Upper lobe of left lung (tissue), 6 donors: ENCODE data around the gene EXTL1. TPM values are rescaled to one million over a fixed set of nuclear protein-coding genes. Genes with fewer than 3 reads are reported as not detected.

ENCODE experiments used
- ATAC-seq, 2 donors: fragments of 200-7000 bp; cut with Tn5 transposase; one replicate each; pipeline ENCODE4 v1.9.1; 2022; ENCODE audit warnings: mild to moderate bottlenecking in 2 of 2, moderate library complexity in 2 of 2; ENCODE audit not compliant: low FRiP score in 2 of 2
- DNase-seq, 2 donors: peaks; one replicate each; pipeline ENCODE4 v3.0.0-alpha.2; 2019 to 2020
- H3K27ac ChIP-seq, 4 donors: fragments of 200-600 bp; sonication (generic); one replicate each; pipeline ENCODE4 v1.5.1; 2016 to 2019
- H3K27me3 ChIP-seq, 4 donors: fragments of 200-600 bp; sonication (generic); one replicate each; pipeline ENCODE4 v1.5.1; 2017 to 2019
- H3K36me3 ChIP-seq, 4 donors: fragments of 200-600 bp; sonication (generic); one replicate each; pipeline ENCODE4 v1.5.1; 2016 to 2019
- H3K4me1 ChIP-seq, 4 donors: fragments of 200-600 bp; sonication (generic); one replicate each; pipeline ENCODE4 v1.5.1; 2018 to 2019
- H3K4me3 ChIP-seq, 4 donors: fragments of 200-600 bp; sonication (generic); one replicate each; pipeline ENCODE4 v1.5.1; 2017 to 2019; ENCODE audit warnings: mild to moderate bottlenecking in 2 of 4, moderate library complexity in 1 of 4
- H3K9me3 ChIP-seq, 4 donors: fragments of 200-600 bp; sonication (generic); one replicate each; pipeline ENCODE4 v1.5.1; 2018 to 2019
- CTCF ChIP-seq, 6 experiments: fragments of 450-650 bp in 4 of 6; fragments of 200-600 bp in 2 of 6; sonication (generic) in 2 of 6; IDR thresholded peaks; one replicate each; pipeline ENCODE4 v1.5.1; 2016 to 2019; ENCODE audit warnings: antibody characterized with exemption in 6 of 6
- EP300 ChIP-seq, 4 donors: sonication (generic); formaldehyde crosslinking; IDR thresholded peaks; one replicate each; pipeline ENCODE4 v1.5.1; 2017; ENCODE audit warnings: antibody characterized with exemption in 4 of 4, control low read depth in 2 of 4
- POLR2A ChIP-seq, 4 donors: fragments of 450-650 bp; IDR thresholded peaks; one replicate each; pipeline ENCODE4 v1.5.1; 2016 to 2017; ENCODE audit warnings: antibody characterized with exemption in 4 of 4, mild to moderate bottlenecking in 2 of 4
- POLR2AphosphoS5 ChIP-seq, 2 donors: sonication (generic); formaldehyde crosslinking; IDR thresholded peaks; one replicate each; pipeline ENCODE4 v1.5.1; 2017; ENCODE audit warnings: antibody characterized with exemption in 2 of 2
- WGBS, 2 donors: methylation state at CpG; one replicate each; pipeline ENCODE4 v1.1.5; 2017 to 2018; 5-methylcytosine and 5-hydroxymethylcytosine counted together
- total RNA-seq, 6 donors: library from RNA; depleted of rRNA in 4 of 6; stranded (reverse); fragments of >200 nt in 4 of 6; gene quantifications; one replicate each; pipeline versions ENCODE4 v1.1.0 to v1.2.1, GENCODE V29; 2016 to 2021
- donor health status: DM: no; HTN: no; CAD: no; lungs with moderate emphysema.
- donor health status: DM: no; HTN: yes; CAD: no; lungs with severe emphysema.

EXTL1 gene
- total RNA-seq, 6 donors from 2014 or later = under 0.01 to 0.24 (median 0.20) TPM; not detected in 3

- Histone ChIP-seq H3K27ac (no peak overlapping the region), H3K9me3 (no peaks in the 10 kb centered on the region), H3K27me3 (no peaks in the 10 kb centered on the region), H3K36me3 (no peaks in the 10 kb centered on the region), H3K4me3 (no peak overlapping the region), H3K4me1 (no peaks in the 10 kb centered on the region)
- ATAC-seq = no peak
- no peak for TF ChIP-seq CTCF (IDR thresholded peaks at IDR 0.05)
- no peak for TF ChIP-seq POLR2A (IDR thresholded peaks at IDR 0.05)
- no peak for TF ChIP-seq EP300 (IDR thresholded peaks at IDR 0.05)
- TF ChIP-seq POLR2AphosphoS5 (IDR thresholded peaks at IDR 0.05) = no peak
- WGBS, 2 donors = 71 to 93% methylated on average over 1 of the region's 1 CpG
- DNase-seq = no peak
Observed at GRCh38 chr1:26069941-26070295, 48.3 kb downstream of the EXTL1 start.

- DNase-seq = no peak
- no peak for ATAC-seq
- no peaks in the 10 kb centered on the region for H3K9me3 ChIP-seq
- no peaks in the 10 kb centered on the region for H3K36me3 ChIP-seq
- no peaks in the 10 kb centered on the region for H3K27me3 ChIP-seq
- 88 to 97% methylated on average over 4 of the region's 4 CpGs for WGBS, 2 donors
- H3K4me1 ChIP-seq = no peaks in the 10 kb centered on the region
- no peak overlapping the region for H3K4me3 ChIP-seq
- TF ChIP-seq POLR2A (IDR thresholded peaks at IDR 0.05) = no peak
- no peak overlapping the region for H3K27ac ChIP-seq
Observed at GRCh38 chr1:26070296-26070962, 48.9 kb downstream of the EXTL1 start.

- DNase-seq (no peak), ATAC-seq (no peak)
- Histone ChIP-seq H3K9me3 (no peaks in the 10 kb centered on the region), H3K27ac (no peak overlapping the region), H3K36me3 (no peaks in the 10 kb centered on the region), H3K27me3 (no peaks in the 10 kb centered on the region), H3K4me3 (no peak overlapping the region), H3K4me1 (peaks cover 0 to 3% (median 0%) of the 10 kb centered on the region in 4 donors)
- TF ChIP-seq CTCF (IDR thresholded peaks at IDR 0.05) = no peak
- TF ChIP-seq EP300 (IDR thresholded peaks at IDR 0.05) = no peak
- no peak for TF ChIP-seq POLR2A (IDR thresholded peaks at IDR 0.05)
- TF ChIP-seq POLR2AphosphoS5 (IDR thresholded peaks at IDR 0.05) = no peak
- WGBS, 2 donors = 95 to 96% methylated on average over 6 of the region's 6 CpGs
Observed at GRCh38 chr1:26070963-26071342, 49.4 kb downstream of the EXTL1 start.

GRCh38 chr1:26072305-26072704 lies 50.7 kb downstream of the EXTL1 start:
- Histone ChIP-seq H3K9me3 (no peaks in the 10 kb centered on the region), H3K36me3 (no peaks in the 10 kb centered on the region), H3K27me3 (no peaks in the 10 kb centered on the region), H3K4me3 (no peak overlapping the region), H3K27ac (no peak overlapping the region), H3K4me1 (peaks cover 0 to 3% (median 0%) of the 10 kb centered on the region in 4 donors)
- DNase-seq (no peak), ATAC-seq (no peak)
- WGBS, 2 donors = 53 to 55% methylated on average over 6 of the region's 6 CpGs
- TF ChIP-seq CTCF (IDR thresholded peaks at IDR 0.05) = no peak
- no peak for TF ChIP-seq EP300 (IDR thresholded peaks at IDR 0.05)
- TF ChIP-seq POLR2A (IDR thresholded peaks at IDR 0.05) = no peak
- TF ChIP-seq POLR2AphosphoS5 (IDR thresholded peaks at IDR 0.05) = no peak

- ATAC-seq (peak in 1 of 2 donors; percentile 54), DNase-seq (no peak)
- no peak overlapping the region for H3K27ac ChIP-seq
- no peaks in the 10 kb centered on the region for H3K36me3 ChIP-seq
- 55 to 62% methylated on average over 3 of the region's 3 CpGs for WGBS, 2 donors
- TF ChIP-seq CTCF (IDR thresholded peaks at IDR 0.05) = no peak
- TF ChIP-seq POLR2AphosphoS5 (IDR thresholded peaks at IDR 0.05) = peak in 1 of 2 donors; percentile 14
- H3K4me3 ChIP-seq = no peak overlapping the region
- no peaks in the 10 kb centered on the region for H3K9me3 ChIP-seq
- no peaks in the 10 kb centered on the region for H3K27me3 ChIP-seq
- peaks cover 0 to 12% (median 3%) of the 10 kb centered on the region in 4 donors for H3K4me1 ChIP-seq
Observed at GRCh38 chr1:26075421-26076144, 54.0 kb downstream of the EXTL1 start.
